ENCODE results near the gene RHEBL1.
A peak's percentile ranks its signal among the peaks of the same experiment; 100 is the strongest.

Gene RHEBL1

GRCh38 chr12:49024543-49024942 is 45.2 kb downstream of the RHEBL1 start:
- in situ Hi-C loops (cut with HindIII; ENCODE audit: low pct_unique_long_range_greater_than_20kb, low sequenced_read_pairs): no loop called here
- no peak for DNase-seq (ENCODE audit: low read depth in 1 of 2, low spot score in 1 of 2)
- TF ChIP-seq JUND (IDR thresholded peaks at IDR 0.05; ENCODE audit: low read depth): no peak

GRCh38 chr12:49023812-49024211 is 46.0 kb downstream of the RHEBL1 start:
- in situ Hi-C loops (cut with HindIII; ENCODE audit: low pct_unique_long_range_greater_than_20kb, low sequenced_read_pairs): no loop called here
- no peak for DNase-seq (ENCODE audit: low read depth in 1 of 2, low spot score in 1 of 2)
- no peak for TF ChIP-seq JUND (IDR thresholded peaks at IDR 0.05; ENCODE audit: low read depth)

GRCh38 chr12:49022558-49023178 is 47.1 kb downstream of the RHEBL1 start:
- in situ Hi-C loops (cut with HindIII; ENCODE audit: low pct_unique_long_range_greater_than_20kb, low sequenced_read_pairs): no loop called here
- DNase-seq (ENCODE audit: low read depth in 1 of 2, low spot score in 1 of 2): no peak
- no peak for TF ChIP-seq JUND (IDR thresholded peaks at IDR 0.05; ENCODE audit: low read depth)

GRCh38 chr12:49021292-49021915 is 48.4 kb downstream of the RHEBL1 start:
- TF ChIP-seq JUND (IDR thresholded peaks at IDR 0.05; ENCODE audit: low read depth): no peak
- no peak for DNase-seq (ENCODE audit: low read depth in 1 of 2, low spot score in 1 of 2)
- in situ Hi-C loops (cut with HindIII; ENCODE audit: low pct_unique_long_range_greater_than_20kb, low sequenced_read_pairs): no loop called here

- in situ Hi-C loops (cut with HindIII; ENCODE audit: low pct_unique_long_range_greater_than_20kb, low sequenced_read_pairs): no loop called here
- no peak for TF ChIP-seq JUND (IDR thresholded peaks at IDR 0.05; ENCODE audit: low read depth)
- no peak for DNase-seq (ENCODE audit: low read depth in 1 of 2, low spot score in 1 of 2)
These were observed 49.3 kb downstream of the RHEBL1 start for GRCh38 chr12:49020441-49020840.

- TF ChIP-seq JUND (IDR thresholded peaks at IDR 0.05; ENCODE audit: low read depth): no peak
- peak in 1 of 2 experiments; percentile 47 for DNase-seq (ENCODE audit: low read depth in 1 of 2, low spot score in 1 of 2)
- in situ Hi-C loops (cut with HindIII; ENCODE audit: low pct_unique_long_range_greater_than_20kb, low sequenced_read_pairs): no loop called here
These were observed 50.1 kb downstream of the RHEBL1 start for GRCh38 chr12:49019443-49020324.

GRCh38 chr12:49019120-49019430 is 50.7 kb downstream of the RHEBL1 start:
- in situ Hi-C loops (cut with HindIII; ENCODE audit: low pct_unique_long_range_greater_than_20kb, low sequenced_read_pairs): no loop called here
- no peak for TF ChIP-seq JUND (IDR thresholded peaks at IDR 0.05; ENCODE audit: low read depth)
- DNase-seq (ENCODE audit: low read depth in 1 of 2, low spot score in 1 of 2): no peak

GRCh38 chr12:49018261-49019119 is 51.3 kb downstream of the RHEBL1 start, which contains the start of gene PRKAG1:
TSS of gene PRKAG1 (minus strand) at chr12:49018776. CDS start at chr12:49018740, 36 bp downstream.
- in situ Hi-C loops (cut with HindIII; ENCODE audit: low pct_unique_long_range_greater_than_20kb, low sequenced_read_pairs): no loop called here
- peak; percentile 98 for DNase-seq (ENCODE audit: low read depth in 1 of 2, low spot score in 1 of 2)
- TF ChIP-seq JUND (IDR thresholded peaks at IDR 0.05; ENCODE audit: low read depth): no peak

- in situ Hi-C loops (cut with HindIII; ENCODE audit: low pct_unique_long_range_greater_than_20kb, low sequenced_read_pairs): no loop called here
- DNase-seq (ENCODE audit: low read depth in 1 of 2, low spot score in 1 of 2): no peak
- no peak for TF ChIP-seq JUND (IDR thresholded peaks at IDR 0.05; ENCODE audit: low read depth)
These were observed 51.9 kb downstream of the RHEBL1 start for GRCh38 chr12:49017891-49018260.

GRCh38 chr12:49015196-49015595 is 54.6 kb downstream of the RHEBL1 start:
- no peak for DNase-seq (ENCODE audit: low read depth in 1 of 2, low spot score in 1 of 2)
- in situ Hi-C loops (cut with HindIII; ENCODE audit: low pct_unique_long_range_greater_than_20kb, low sequenced_read_pairs): no loop called here
- TF ChIP-seq JUND (IDR thresholded peaks at IDR 0.05; ENCODE audit: low read depth): no peak
